ENCODE data around the gene TRUB2. TPM values are rescaled to one million over a fixed set of nuclear protein-coding genes. Genes with fewer than 3 reads are reported as not detected.
A peak's percentile ranks its signal among the peaks of the same experiment; 100 is the strongest.

TRUB2 gene
- total and polyA plus RNA-seq, 3 experiments from 2014 or later, result 23.6 to 50.4 (median 48.8) TPM

DNA sequence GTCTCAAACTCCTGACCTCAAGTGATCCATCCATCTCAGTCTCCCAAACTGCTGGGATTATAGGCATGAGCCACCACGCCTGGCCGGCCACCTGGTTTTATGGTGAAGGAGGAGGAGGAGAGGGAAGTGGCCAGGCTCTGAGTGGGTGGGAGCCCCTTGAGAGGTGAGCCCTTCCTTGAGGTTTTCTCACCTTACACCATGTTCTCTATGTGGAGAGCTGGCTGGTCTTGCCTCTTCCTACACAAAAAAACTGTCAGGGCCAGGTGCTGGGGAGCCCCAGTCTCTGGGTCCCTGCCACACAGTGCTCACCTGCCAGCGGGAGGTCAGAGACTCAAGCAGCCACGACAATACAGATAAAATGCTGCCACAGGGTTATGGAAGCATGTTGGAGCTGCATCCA, 28.1 kb downstream of the TRUB2 start:
- no peaks in the 10 kb centered on the region for H3K9me3 ChIP-seq (ENCODE audit: low read length)
- peaks cover 2 to 4% (median 2%) of the 10 kb centered on the region in 3 donors for H3K4me1 Mint-ChIP-seq
- POLR2A ChIA-PET, result no interaction called here

DNA sequence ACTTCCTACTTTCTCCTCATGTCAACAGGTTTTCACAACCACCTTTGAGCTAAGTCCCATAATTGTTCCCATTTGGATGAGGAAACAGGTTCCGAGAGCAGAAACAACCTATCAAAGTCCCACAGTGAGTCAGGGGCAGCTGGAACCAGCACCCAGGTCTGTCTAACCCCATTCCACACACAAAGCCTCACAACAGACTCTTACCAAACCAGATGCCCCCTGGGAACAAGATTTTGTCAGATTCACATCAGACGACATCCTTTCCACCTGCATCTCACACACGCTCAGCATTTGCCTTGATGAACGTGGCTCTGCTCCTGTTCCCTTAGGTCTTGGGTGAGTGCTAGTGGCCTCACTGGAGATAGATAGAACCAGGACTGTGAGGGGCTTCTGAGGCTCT, 29.2 kb downstream of the TRUB2 start:
- Mint-ChIP-seq H3K36me3 (peaks cover 0 to 13% (median 3%) of the 10 kb centered on the region in 3 donors), H3K4me1 (peaks cover 2 to 4% (median 2%) of the 10 kb centered on the region in 3 donors), H3K27ac (no peak overlapping the region), H3K27me3 (no peaks in the 10 kb centered on the region), H3K4me3 (no peak overlapping the region), H3K9me3 (no peaks in the 10 kb centered on the region)
- ChIA-PET CTCF (interaction anchor here (1.3 to 3.9 kb wide), 2 partner anchors 48 to 69 kb away, joined by 4 to 18 read pairs; no protein-coding TSS in a partner anchor), POLR2A (no interaction called here)
- H3K4me3 ChIP-seq (ENCODE audit: low read length), result no peak overlapping the region
- no peaks in the 10 kb centered on the region for H3K36me3 ChIP-seq (ENCODE audit: insufficient read depth, low read length)
- no peak overlapping the region for H3K27ac ChIP-seq (ENCODE audit: low read depth, low read length)
- no peaks in the 10 kb centered on the region for H3K9me3 ChIP-seq (ENCODE audit: low read length)
- H3K4me1 ChIP-seq (ENCODE audit: insufficient read depth, low read length), result peaks cover 4% of the 10 kb centered on the region
- no peaks in the 10 kb centered on the region for H3K27me3 ChIP-seq (ENCODE audit: insufficient read depth, low read length, poor library complexity, severe bottlenecking)
- DNase-seq, result no peak

More for the DNA sequence above, 28.1 kb downstream of the TRUB2 start:
- H3K36me3 Mint-ChIP-seq, result peaks cover 0 to 3% (median 2%) of the 10 kb centered on the region in 3 donors
- peak overlapping the region in 2 of 8 donors; percentile 51 to 70 for H3K27ac Mint-ChIP-seq
- DNase-seq, result no peak
- Histone ChIP-seq H3K27me3 (ENCODE audit: insufficient read depth, low read length, poor library complexity, severe bottlenecking) (no peaks in the 10 kb centered on the region), H3K4me3 (ENCODE audit: low read length) (no peak overlapping the region), H3K4me1 (ENCODE audit: insufficient read depth, low read length) (peaks cover 4% of the 10 kb centered on the region), H3K27ac (ENCODE audit: low read depth, low read length) (no peak overlapping the region), H3K36me3 (ENCODE audit: insufficient read depth, low read length) (no peaks in the 10 kb centered on the region)
- CTCF ChIA-PET, result interaction anchor here (0.8 to 3.9 kb wide), 5 partner anchors 7 to 68 kb away, joined by 4 to 18 read pairs (median 4); no protein-coding TSS in a partner anchor
- no peaks in the 10 kb centered on the region for H3K27me3 Mint-ChIP-seq
- no peaks in the 10 kb centered on the region for H3K9me3 Mint-ChIP-seq
- H3K4me3 Mint-ChIP-seq, result no peak overlapping the region

DNA sequence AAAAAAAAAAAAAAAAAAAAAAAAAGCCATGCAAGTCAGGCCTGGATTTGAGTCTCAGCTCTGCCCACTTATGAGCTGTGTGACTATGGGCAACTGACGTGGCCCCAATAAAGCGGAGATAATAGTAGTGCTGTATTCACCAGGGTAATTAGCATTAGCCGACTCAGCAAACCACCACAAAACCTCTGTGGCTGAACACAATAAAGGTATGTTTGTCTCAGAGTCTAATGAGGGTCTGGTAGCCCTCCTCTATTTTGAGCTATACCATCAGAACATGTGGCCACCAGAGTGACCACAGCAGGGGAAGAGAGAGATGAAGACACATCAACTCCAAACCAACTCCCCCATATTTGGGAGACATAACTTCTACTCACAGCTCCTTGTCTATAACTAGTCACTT, 30.2 kb downstream of the TRUB2 start:
- H3K4me3 Mint-ChIP-seq, result no peak overlapping the region
- H3K4me3 ChIP-seq (ENCODE audit: low read length), result no peak overlapping the region
- no peaks in the 10 kb centered on the region for H3K9me3 ChIP-seq (ENCODE audit: low read length)
- CTCF ChIA-PET, result interaction anchor here (1.5 kb wide), 1 partner anchor 8 kb away, joined by 3 read pairs; no protein-coding TSS in a partner anchor
- no peak overlapping the region for H3K27ac Mint-ChIP-seq
- no peaks in the 10 kb centered on the region for H3K36me3 ChIP-seq (ENCODE audit: insufficient read depth, low read length)
- no peak overlapping the region for H3K27ac ChIP-seq (ENCODE audit: low read depth, low read length)
- H3K9me3 Mint-ChIP-seq, result no peaks in the 10 kb centered on the region
- H3K4me1 ChIP-seq (ENCODE audit: insufficient read depth, low read length), result peaks cover under 1% of the 10 kb centered on the region
- DNase-seq, result no peak
- no peaks in the 10 kb centered on the region for H3K27me3 ChIP-seq (ENCODE audit: insufficient read depth, low read length, poor library complexity, severe bottlenecking)
- peaks cover 0 to 17% (median 6%) of the 10 kb centered on the region in 3 donors for H3K36me3 Mint-ChIP-seq
- peaks cover 2 to 4% (median 2%) of the 10 kb centered on the region in 3 donors for H3K4me1 Mint-ChIP-seq
- no peaks in the 10 kb centered on the region for H3K27me3 Mint-ChIP-seq
- POLR2A ChIA-PET, result no interaction called here

DNA sequence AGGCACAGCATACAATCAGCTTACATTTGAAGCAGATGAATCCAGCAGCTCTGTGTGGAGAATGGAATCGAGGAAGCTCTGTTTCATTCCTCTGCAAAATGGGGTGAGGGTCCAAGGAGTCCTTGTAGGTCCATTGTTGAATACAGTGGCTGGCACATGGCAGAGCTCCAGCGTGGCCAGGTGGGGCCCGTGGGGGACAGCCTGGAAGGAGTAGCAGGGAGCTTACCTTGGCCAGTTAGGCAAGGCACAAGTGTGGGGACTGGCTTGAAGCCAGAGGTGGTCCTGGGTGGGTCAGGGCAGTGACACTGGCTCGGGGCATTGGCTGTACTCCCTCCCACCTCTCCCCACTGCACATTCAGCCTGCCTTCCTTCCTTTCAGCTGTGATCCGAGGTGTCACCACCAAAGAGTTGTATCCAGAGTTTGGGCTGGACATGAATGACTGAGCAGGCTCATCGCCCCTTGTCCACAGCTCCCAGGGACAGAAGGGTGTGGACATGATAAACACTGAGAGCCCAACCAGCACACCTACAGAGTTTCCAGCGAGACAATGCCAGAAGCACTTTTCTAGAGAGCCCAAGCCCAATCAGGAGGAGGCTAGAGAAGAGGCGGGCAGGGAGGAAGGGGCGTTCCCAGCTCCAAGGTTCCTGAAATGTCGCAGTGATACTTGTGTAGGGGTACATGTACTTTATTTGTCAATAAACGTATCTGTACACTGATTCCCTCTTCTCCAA, 33.8 kb downstream of the TRUB2 start:
- Mint-ChIP-seq H3K4me1 (no peaks in the 10 kb centered on the region), H3K27me3 (no peaks in the 10 kb centered on the region), H3K4me3 (no peak overlapping the region), H3K27ac (no peak overlapping the region), H3K36me3 (peaks cover 3 to 31% (median 4%) of the 10 kb centered on the region in 3 donors), H3K9me3 (no peaks in the 10 kb centered on the region)
- H3K27ac ChIP-seq (ENCODE audit: low read depth, low read length), result no peak overlapping the region
- H3K4me3 ChIP-seq (ENCODE audit: low read length), result no peak overlapping the region
- ChIA-PET POLR2A (no interaction called here), CTCF (interaction anchor here (1.2 kb wide), 1 partner anchor 38 kb away, joined by 3 read pairs; no protein-coding TSS in a partner anchor)
- H3K27me3 ChIP-seq (ENCODE audit: insufficient read depth, low read length, poor library complexity, severe bottlenecking), result no peaks in the 10 kb centered on the region
- H3K4me1 ChIP-seq (ENCODE audit: insufficient read depth, low read length), result no peaks in the 10 kb centered on the region
- no peaks in the 10 kb centered on the region for H3K9me3 ChIP-seq (ENCODE audit: low read length)
- H3K36me3 ChIP-seq (ENCODE audit: insufficient read depth, low read length), result peaks cover 13% of the 10 kb centered on the region
- DNase-seq, result no peak

DNA sequence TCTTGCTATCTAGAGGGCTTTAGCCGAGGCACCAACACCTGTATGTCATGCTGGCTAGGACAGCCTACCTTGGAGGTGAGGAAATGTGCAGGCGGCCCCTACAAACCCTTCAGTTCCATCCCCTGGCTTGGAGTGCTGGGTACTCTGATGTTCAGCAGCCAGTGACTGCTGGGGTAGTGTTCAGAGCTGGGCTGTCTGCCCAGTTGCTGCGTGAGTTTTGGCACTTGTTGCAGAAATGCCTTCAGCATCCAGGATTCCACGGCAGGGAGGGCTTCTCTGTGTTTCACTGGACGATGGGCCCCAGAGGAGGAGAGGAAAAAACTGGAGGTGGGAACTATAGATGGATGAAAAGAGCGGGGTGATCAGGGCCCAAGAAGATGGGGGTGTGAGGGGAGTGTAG, 35.8 kb downstream of the TRUB2 start:
- Histone ChIP-seq H3K36me3 (ENCODE audit: insufficient read depth, low read length) (peaks cover 13% of the 10 kb centered on the region), H3K27me3 (ENCODE audit: insufficient read depth, low read length, poor library complexity, severe bottlenecking) (no peaks in the 10 kb centered on the region), H3K4me3 (ENCODE audit: low read length) (no peak overlapping the region), H3K9me3 (ENCODE audit: low read length) (no peaks in the 10 kb centered on the region), H3K4me1 (ENCODE audit: insufficient read depth, low read length) (no peaks in the 10 kb centered on the region), H3K27ac (ENCODE audit: low read depth, low read length) (no peak overlapping the region)
- ChIA-PET POLR2A (no interaction called here), CTCF (interaction anchor here (1.0 kb wide), 1 partner anchor 8 kb away, joined by 5 read pairs; no protein-coding TSS in a partner anchor)
- H3K9me3 Mint-ChIP-seq, result no peaks in the 10 kb centered on the region
- H3K36me3 Mint-ChIP-seq, result peaks cover 3 to 30% (median 5%) of the 10 kb centered on the region in 3 donors
- no peak overlapping the region for H3K4me3 Mint-ChIP-seq
- no peak for DNase-seq
- H3K4me1 Mint-ChIP-seq, result no peaks in the 10 kb centered on the region
- H3K27ac Mint-ChIP-seq, result no peak overlapping the region
- H3K27me3 Mint-ChIP-seq, result no peaks in the 10 kb centered on the region

DNA sequence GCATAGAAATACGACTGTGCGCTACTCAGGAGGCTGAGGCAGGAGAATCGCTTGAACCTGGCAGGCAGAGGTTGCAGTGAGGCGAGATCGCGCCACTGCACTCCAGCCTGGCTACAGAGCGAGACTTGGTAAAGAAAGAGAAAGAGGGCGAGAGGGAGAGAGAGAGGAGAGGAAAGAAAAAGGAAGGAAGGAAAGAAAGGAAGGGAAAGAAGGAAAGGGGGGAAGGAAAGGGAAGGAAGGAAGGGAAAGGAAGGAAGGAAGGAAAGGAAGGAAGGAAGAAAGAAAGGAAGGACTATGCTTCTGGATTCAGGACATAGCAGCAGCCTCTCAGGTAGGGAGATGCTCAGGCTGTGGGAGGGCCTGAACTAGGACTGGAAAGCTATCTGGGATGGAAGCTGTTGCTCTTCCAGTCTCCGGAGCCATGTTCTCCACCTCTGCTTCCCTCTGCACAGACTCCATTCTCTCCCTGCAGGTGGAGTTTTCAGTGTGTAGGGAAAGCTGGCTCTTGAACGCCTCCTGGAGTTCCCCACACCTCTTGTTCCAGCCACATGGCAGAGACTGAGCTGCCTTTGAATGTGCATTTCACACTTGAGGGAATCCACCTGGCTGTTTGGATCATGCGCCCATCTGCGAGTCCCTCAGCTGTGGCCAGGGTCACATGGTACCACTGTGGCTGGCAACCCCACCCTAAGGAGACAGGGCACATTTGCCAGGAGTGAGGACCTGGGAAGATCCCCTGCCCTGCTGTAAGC, 37.0 kb downstream of the TRUB2 start:
- no peak for DNase-seq
- H3K4me3 Mint-ChIP-seq, result no peak overlapping the region
- ChIA-PET CTCF (no interaction called here), POLR2A (no interaction called here)
- H3K27ac Mint-ChIP-seq, result peak overlapping the region in 2 of 8 donors; percentile 11 to 62
- H3K36me3 ChIP-seq (ENCODE audit: insufficient read depth, low read length), result peaks cover 13% of the 10 kb centered on the region
- no peaks in the 10 kb centered on the region for H3K9me3 Mint-ChIP-seq
- H3K27me3 ChIP-seq (ENCODE audit: insufficient read depth, low read length, poor library complexity, severe bottlenecking), result no peaks in the 10 kb centered on the region
- peaks cover 3 to 32% (median 6%) of the 10 kb centered on the region in 3 donors for H3K36me3 Mint-ChIP-seq
- H3K9me3 ChIP-seq (ENCODE audit: low read length), result no peaks in the 10 kb centered on the region
- no peaks in the 10 kb centered on the region for H3K4me1 ChIP-seq (ENCODE audit: insufficient read depth, low read length)
- no peak overlapping the region for H3K27ac ChIP-seq (ENCODE audit: low read depth, low read length)
- H3K4me1 Mint-ChIP-seq, result peaks cover 0 to under 1% (median under 1%) of the 10 kb centered on the region in 3 donors
- H3K4me3 ChIP-seq (ENCODE audit: low read length), result no peak overlapping the region
- no peaks in the 10 kb centered on the region for H3K27me3 Mint-ChIP-seq

DNA sequence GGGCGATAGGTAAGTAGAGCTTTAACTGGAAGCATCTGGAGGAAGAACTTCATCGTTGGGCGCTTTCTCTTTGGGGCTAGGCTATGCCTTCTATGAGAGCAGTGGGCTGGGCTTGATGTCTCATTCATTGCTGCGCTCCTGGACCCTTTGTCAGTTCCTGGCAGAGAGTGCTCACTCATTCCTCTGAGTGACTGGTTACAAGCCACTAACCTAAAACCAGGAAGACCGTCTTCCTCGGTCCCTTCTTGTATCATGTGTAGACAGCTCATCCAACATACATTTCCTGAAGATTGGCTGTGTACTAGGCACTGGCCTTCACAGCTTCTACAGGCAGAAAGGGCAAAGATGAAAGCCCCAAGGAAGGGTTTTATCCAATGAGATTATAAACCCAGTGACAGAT, 39.7 kb downstream of the TRUB2 start:
- Mint-ChIP-seq H3K4me1 (peaks cover 6 to 13% (median 10%) of the 10 kb centered on the region in 3 donors), H3K27ac (no peak overlapping the region), H3K36me3 (peaks cover 3 to 19% (median 5%) of the 10 kb centered on the region in 3 donors), H3K9me3 (no peaks in the 10 kb centered on the region), H3K4me3 (peak overlapping the region in 1 of 7 donors; percentile 45), H3K27me3 (no peaks in the 10 kb centered on the region)
- POLR2A ChIA-PET, result interaction anchor here (0.7 kb wide), 1 partner anchor 531 kb away, joined by 3 read pairs; no protein-coding TSS in a partner anchor
- H3K4me1 ChIP-seq (ENCODE audit: insufficient read depth, low read length), result no peaks in the 10 kb centered on the region
- CTCF ChIA-PET, result no interaction called here
- no peaks in the 10 kb centered on the region for H3K9me3 ChIP-seq (ENCODE audit: low read length)
- H3K36me3 ChIP-seq (ENCODE audit: insufficient read depth, low read length), result peaks cover 13% of the 10 kb centered on the region
- H3K4me3 ChIP-seq (ENCODE audit: low read length), result no peak overlapping the region
- DNase-seq, result no peak
- no peak overlapping the region for H3K27ac ChIP-seq (ENCODE audit: low read depth, low read length)
- H3K27me3 ChIP-seq (ENCODE audit: insufficient read depth, low read length, poor library complexity, severe bottlenecking), result no peaks in the 10 kb centered on the region

All from CD8-positive, alpha-beta memory T cell (primary cell).